Activated naive CD8-positive, alpha-beta T cell treated with anti-CD3 and anti-CD28 coated beads, Interleukin-2, amount 50 U/mL, for 24 hours (primary cell): Measurements from ENCODE around the gene SMIM27.
"Not testable (repeated sequence)": the region's sequence is repeated elsewhere in the genome, so short reads cannot be mapped to it uniquely, and the experiment has no call there.

Experiments used
- ATAC-seq: fragments of 150-1000 bp; cut with Tn5 transposase; one replicate; pipeline ENCODE4 v1.10.0; 2021
- DNase-seq: peaks from one replicate; pipeline ENCODE4 v3.0.0; 2021
- H3K27ac Mint-ChIP-seq: one replicate; pipeline ENCODE4 v1.8.0; 2021; ENCODE audit warnings: mild to moderate bottlenecking, mixed read lengths
- H3K27me3 Mint-ChIP-seq: one replicate; pipeline ENCODE4 v1.8.0; 2021; ENCODE audit warnings: mixed read lengths
- H3K36me3 Mint-ChIP-seq: one replicate; pipeline ENCODE4 v1.8.0; 2021; ENCODE audit warnings: low read depth, mixed read lengths
- H3K4me1 Mint-ChIP-seq: one replicate; pipeline ENCODE4 v1.8.0; 2021; ENCODE audit warnings: mixed read lengths
- H3K4me3 Mint-ChIP-seq: one replicate; pipeline ENCODE4 v1.8.0; 2021; ENCODE audit warnings: mild to moderate bottlenecking, moderate library complexity, mixed read lengths
- H3K9me3 Mint-ChIP-seq: one replicate; pipeline ENCODE4 v1.8.0; 2021; ENCODE audit warnings: mixed read lengths

Gene SMIM27

DNA sequence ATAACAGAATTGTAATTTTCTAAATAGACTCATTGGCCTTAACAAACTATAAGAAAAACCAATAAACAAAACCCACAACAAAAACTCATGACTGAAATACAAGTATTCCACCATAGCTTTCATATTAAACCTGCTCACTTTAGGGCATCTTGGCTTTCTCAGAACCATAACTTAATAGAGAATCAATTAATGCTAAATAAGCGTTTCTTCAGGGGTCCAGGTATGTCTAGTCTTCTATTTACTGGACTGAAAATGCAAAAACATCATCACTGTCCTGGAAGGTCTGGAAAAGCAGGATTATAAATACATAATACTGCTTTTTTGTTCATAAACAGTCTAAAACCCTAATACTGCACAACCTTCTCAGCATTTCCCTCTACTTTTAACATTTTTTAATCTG lies 6.2 kb upstream of the SMIM27 start:
- Mint-ChIP-seq H3K27me3 (no peaks in the 10 kb centered on the region), H3K4me3 (no peak overlapping the region), H3K9me3 (no peaks in the 10 kb centered on the region), H3K4me1 (peaks cover 21% of the 10 kb centered on the region), H3K27ac (no peak overlapping the region), H3K36me3 (peaks cover 43% of the 10 kb centered on the region)
- no peak for ATAC-seq
- DNase-seq: no peak

DNA sequence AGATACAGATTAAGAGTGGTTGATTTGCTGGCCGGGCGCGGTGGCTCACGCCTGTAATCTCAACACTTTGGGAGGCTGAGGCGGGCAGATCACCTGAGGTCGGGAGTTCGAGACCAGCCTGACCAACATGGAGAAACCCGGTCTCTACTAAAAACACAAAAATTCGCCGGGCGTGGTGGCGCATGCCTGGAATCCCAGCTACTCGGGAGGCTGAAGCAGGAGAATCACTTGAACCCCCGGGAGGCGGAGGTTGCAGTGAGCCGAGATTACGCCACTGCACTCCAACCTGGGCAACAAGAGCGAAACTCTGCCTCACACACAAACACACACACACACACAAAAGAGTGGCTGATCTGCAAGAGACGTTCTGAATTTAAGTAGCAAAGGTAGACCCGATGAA lies 3.9 kb upstream of the SMIM27 start:
- not testable (repeated sequence) for DNase-seq, H3K9me3 Mint-ChIP-seq, H3K4me3 Mint-ChIP-seq, ATAC-seq, H3K27me3 Mint-ChIP-seq, H3K27ac Mint-ChIP-seq
- peaks cover 31% of the 10 kb centered on the region for H3K4me1 Mint-ChIP-seq
- peaks cover 32% of the 10 kb centered on the region for H3K36me3 Mint-ChIP-seq

DNA sequence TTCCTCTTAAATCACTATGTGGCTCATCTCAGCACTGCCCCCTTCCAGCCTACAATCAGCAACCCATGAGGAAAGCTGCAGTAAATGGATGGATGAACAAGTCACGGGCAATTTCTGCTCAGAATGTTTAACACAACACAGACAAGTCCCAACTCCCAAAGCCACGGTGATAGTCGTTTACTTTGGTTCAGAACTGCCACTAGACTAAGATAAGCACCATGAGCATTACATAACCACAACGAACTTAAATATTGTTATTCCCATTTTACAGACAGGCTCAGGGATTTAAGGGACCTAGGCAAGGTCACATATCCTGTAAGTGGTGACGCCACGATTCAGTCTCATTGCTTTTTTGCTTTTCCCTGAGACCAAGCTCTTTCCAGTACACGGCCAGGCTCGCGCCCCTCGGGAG lies 2.0 kb upstream of the SMIM27 start:
- H3K36me3 Mint-ChIP-seq: peaks cover 25% of the 10 kb centered on the region
- H3K27me3 Mint-ChIP-seq: no peaks in the 10 kb centered on the region
- peak overlapping the region; percentile 99 for H3K4me3 Mint-ChIP-seq
- peak overlapping the region; percentile 53 for H3K27ac Mint-ChIP-seq
- no peaks in the 10 kb centered on the region for H3K9me3 Mint-ChIP-seq
- H3K4me1 Mint-ChIP-seq: peaks cover 41% of the 10 kb centered on the region
- ATAC-seq (no peak), DNase-seq (no peak)

DNA sequence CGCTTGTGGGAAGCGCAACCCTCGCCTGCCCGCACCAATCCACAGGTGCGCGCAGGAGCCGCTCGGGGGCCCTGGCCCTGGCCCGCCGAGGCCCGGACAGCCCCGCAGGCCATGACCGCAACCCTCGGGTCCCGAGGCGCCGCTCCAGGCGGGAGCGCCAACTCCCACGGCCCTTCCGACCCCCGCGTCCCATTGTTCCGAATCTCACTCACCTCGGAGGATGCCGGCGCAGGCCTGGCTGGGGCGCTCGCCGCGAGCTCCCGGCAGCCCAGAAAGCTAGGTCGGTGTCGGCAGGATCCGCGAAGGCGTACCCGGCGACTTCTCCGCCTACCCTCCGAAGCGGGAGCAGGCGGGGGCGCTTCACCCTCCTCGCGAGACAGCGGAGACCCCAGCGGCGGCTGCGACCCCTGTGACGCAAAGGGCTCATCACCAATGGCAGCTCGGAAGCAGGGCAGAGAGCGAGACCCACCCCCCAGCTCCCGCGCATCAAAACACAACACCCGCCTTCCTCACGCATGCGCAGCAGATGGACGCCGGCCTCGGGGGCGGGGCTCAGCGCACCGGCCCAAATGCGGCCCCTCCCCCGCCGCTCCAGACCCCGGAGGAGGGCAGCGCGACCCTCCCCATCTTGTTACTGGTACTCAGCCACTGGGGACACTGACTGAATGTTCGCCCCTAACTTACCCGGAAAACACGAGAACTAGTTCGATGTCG lies 1.4 kb upstream of the SMIM27 start:
- Mint-ChIP-seq H3K27ac (peak overlapping the region; percentile 99), H3K27me3 (no peaks in the 10 kb centered on the region), H3K4me1 (peaks cover 41% of the 10 kb centered on the region)

DNA sequence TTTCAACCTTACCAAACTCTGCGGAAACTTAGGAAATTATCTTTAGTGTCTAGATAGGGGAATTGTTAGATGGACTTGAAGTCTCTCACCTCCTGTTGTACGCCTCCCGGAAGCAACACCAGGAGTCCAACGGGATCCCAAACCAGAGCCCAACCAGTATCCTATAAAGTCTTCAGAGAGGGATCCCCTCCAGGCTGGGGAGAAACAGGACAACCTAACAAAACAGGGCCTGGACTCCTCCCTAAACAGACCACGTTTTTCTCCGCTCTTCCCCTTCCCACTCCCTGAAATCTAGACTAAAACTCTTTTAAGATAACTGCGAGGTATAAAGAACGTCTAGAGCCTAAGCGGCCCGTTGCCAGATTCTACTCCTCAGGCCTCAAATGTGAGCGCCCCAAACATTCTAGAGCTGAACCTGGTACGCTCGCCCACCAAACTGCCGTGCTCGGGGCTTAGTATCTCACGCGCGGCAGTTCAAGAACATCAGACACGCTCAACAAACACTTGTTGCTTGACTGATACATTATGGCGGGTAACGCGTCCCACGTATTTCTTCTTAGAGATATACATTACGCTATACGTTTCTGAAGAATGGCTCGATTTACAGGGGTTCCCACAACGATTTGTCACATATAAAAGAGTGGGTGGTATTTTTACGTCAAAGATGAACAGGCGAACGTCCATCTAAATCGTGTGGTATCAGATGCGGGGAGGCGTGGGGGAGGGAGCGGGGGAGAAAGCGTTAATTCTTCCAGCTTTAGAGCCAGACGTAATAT lies 663 bp upstream of the SMIM27 start:
- Mint-ChIP-seq H3K36me3 (peaks cover 28% of the 10 kb centered on the region), H3K27me3 (no peaks in the 10 kb centered on the region), H3K9me3 (no peaks in the 10 kb centered on the region), H3K4me3 (peak overlapping the region; percentile 99), H3K27ac (peak overlapping the region; percentile 99), H3K4me1 (peaks cover 41% of the 10 kb centered on the region)
- DNase-seq (peak; percentile 50), ATAC-seq (peak; percentile 51)

More for the DNA sequence above, 1.4 kb upstream of the SMIM27 start:
- ATAC-seq (peak; percentile 67), DNase-seq (peak; percentile 93)
- Mint-ChIP-seq H3K4me3 (peak overlapping the region; percentile 99), H3K36me3 (peaks cover 25% of the 10 kb centered on the region), H3K9me3 (no peaks in the 10 kb centered on the region)

DNA sequence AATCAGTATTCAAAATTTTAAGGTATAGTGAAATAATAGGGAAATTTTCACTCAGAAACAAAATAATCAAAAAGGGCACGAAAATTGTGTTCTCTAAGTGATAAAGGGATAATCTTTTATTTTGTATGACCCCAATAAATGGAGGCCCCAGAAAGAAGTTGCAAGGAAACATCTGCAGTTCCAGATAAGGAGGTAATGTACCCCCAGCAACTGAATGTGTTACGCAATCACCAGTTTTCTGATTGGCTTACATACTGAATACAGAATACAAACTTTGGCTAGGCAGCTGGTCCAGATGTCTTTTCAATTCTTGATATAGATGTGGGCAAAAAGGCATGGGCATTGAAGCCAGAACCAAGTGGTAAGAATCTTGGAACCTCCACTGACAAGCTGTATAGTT lies 2.0 kb downstream of the SMIM27 start:
- Mint-ChIP-seq H3K9me3 (no peaks in the 10 kb centered on the region), H3K4me1 (peaks cover 35% of the 10 kb centered on the region), H3K27me3 (no peaks in the 10 kb centered on the region), H3K4me3 (no peak overlapping the region), H3K27ac (peak overlapping the region; percentile 31), H3K36me3 (peaks cover 30% of the 10 kb centered on the region)
- ATAC-seq (no peak), DNase-seq (no peak)

DNA sequence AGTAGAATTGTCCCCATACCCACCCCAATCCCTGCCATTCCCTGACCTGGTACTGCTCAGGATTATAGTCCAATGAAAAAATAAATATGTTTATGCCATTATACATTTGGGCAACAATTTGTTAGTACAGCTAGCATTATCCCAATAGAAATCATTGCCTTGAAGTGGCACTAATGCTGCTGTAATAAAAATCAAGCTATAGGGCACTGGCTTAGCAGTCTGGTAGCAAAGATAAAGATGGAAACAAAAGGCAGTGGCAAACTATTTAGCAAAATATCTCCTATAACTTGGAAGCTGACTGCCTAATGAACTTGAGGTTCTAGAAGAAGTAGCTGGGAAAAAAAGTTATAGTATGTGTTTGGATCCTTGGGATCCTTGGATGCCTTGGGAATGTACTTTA lies 2.5 kb downstream of the SMIM27 start:
- no peak overlapping the region for H3K4me3 Mint-ChIP-seq

DNA sequence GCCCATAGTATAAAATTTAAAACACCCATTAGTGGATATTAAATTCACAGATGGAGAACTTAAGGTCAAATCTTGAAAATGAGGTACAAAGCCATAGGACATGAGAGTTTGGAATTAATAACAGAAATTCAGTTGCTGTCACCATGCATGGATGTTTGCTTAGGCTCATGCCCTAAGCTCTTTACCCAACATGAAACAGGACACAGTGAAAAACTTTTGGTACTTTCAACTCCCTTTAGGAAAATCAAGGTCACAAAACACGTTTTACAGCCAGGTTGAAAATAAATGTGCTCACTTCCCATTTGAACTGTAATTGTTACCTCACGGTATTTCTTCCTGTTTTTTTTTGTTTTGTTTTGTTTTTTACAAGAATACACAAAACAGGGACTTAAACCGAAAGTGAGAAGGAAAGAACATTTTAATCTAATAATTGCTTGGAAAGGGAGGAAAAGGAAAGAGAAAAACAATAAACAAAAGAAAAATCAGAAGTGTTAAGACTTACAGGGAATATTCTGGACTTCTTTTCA lies 6.3 kb downstream of the SMIM27 start:
- Mint-ChIP-seq H3K27me3 (no peaks in the 10 kb centered on the region), H3K27ac (peak overlapping the region; percentile 34), H3K36me3 (peaks cover 18% of the 10 kb centered on the region), H3K4me3 (no peak overlapping the region), H3K9me3 (no peaks in the 10 kb centered on the region), H3K4me1 (peaks cover 20% of the 10 kb centered on the region)
- no peak for ATAC-seq
- no peak for DNase-seq

More for the DNA sequence above, 2.5 kb downstream of the SMIM27 start:
- peaks cover 35% of the 10 kb centered on the region for H3K4me1 Mint-ChIP-seq
- DNase-seq (no peak), ATAC-seq (no peak)
- peak overlapping the region; percentile 1 for H3K27ac Mint-ChIP-seq
- H3K27me3 Mint-ChIP-seq: no peaks in the 10 kb centered on the region
- H3K36me3 Mint-ChIP-seq: peaks cover 27% of the 10 kb centered on the region
- no peaks in the 10 kb centered on the region for H3K9me3 Mint-ChIP-seq

DNA sequence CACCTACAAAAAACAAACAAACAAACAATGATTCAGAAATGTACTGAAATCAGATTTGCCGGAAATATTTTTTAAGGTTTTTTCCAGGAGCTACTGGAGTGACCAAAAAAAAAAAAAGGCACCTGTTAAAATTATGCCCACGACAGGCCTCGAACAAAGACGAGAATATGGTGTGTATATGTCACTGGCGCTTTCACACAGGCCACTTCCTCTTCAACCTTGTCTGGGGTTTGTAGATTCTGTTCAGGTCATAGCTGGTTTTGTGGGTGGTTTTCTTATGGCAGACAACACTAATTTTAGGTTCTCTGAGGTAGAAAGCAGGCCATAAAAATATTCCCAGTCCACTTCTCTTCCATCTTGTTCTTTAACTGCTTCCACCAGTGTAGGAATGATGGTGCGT lies 13.8 kb downstream of the SMIM27 start:
- Mint-ChIP-seq H3K4me3 (no peak overlapping the region), H3K9me3 (no peaks in the 10 kb centered on the region), H3K27me3 (no peaks in the 10 kb centered on the region), H3K36me3 (peaks cover 38% of the 10 kb centered on the region), H3K27ac (peak overlapping the region; percentile 29), H3K4me1 (peaks cover 15% of the 10 kb centered on the region)
- DNase-seq (no peak), ATAC-seq (no peak)

DNA sequence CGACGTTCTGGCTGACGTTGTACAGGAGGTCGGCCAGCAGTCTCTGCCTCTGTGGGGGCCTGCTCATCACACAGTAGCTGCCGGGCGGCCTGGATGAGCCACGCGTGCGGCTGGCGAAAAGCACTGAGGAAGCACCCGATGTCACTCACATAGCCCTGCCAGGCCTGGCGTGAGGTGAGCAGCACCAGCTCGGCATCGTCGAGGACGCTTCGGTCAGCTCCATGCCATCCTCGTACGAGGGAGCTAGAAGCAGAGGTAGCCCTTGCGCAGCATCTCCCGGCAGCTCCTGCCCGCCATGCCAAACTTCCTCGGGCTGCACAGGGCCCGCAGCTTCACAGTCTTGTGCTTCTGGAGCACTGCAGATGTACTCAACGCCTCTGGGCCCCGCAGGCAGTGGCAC lies 14.6 kb downstream of the SMIM27 start:
- DNase-seq (no peak), ATAC-seq (no peak)
- H3K36me3 Mint-ChIP-seq: peaks cover 35% of the 10 kb centered on the region
- H3K4me3 Mint-ChIP-seq: no peak overlapping the region
- H3K27ac Mint-ChIP-seq: no peak overlapping the region
- H3K4me1 Mint-ChIP-seq: peaks cover 18% of the 10 kb centered on the region
- no peaks in the 10 kb centered on the region for H3K9me3 Mint-ChIP-seq
- no peaks in the 10 kb centered on the region for H3K27me3 Mint-ChIP-seq

DNA sequence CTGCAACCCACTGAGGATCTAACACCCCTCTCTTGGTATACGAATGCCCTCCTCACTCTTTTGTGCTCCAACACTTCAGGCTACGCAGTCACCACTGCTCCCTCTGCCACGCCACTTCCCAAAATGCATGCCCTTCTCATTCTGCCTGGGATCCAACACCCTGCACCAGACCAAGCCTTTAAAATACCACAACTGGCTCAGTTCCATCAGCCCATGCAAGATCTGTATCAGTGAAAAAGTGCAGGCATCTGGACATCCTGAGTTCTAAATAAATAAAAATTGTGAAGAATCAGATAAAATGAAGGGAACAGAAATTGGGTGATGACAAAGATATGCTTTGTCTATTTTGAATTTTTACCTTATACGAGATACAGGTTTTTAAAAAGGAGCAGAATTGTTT lies 18.1 kb downstream of the SMIM27 start:
- DNase-seq: no peak
- Mint-ChIP-seq H3K27ac (no peak overlapping the region), H3K4me3 (no peak overlapping the region), H3K4me1 (peaks cover 34% of the 10 kb centered on the region), H3K27me3 (no peaks in the 10 kb centered on the region), H3K9me3 (no peaks in the 10 kb centered on the region), H3K36me3 (peaks cover 29% of the 10 kb centered on the region)
- ATAC-seq: no peak

DNA sequence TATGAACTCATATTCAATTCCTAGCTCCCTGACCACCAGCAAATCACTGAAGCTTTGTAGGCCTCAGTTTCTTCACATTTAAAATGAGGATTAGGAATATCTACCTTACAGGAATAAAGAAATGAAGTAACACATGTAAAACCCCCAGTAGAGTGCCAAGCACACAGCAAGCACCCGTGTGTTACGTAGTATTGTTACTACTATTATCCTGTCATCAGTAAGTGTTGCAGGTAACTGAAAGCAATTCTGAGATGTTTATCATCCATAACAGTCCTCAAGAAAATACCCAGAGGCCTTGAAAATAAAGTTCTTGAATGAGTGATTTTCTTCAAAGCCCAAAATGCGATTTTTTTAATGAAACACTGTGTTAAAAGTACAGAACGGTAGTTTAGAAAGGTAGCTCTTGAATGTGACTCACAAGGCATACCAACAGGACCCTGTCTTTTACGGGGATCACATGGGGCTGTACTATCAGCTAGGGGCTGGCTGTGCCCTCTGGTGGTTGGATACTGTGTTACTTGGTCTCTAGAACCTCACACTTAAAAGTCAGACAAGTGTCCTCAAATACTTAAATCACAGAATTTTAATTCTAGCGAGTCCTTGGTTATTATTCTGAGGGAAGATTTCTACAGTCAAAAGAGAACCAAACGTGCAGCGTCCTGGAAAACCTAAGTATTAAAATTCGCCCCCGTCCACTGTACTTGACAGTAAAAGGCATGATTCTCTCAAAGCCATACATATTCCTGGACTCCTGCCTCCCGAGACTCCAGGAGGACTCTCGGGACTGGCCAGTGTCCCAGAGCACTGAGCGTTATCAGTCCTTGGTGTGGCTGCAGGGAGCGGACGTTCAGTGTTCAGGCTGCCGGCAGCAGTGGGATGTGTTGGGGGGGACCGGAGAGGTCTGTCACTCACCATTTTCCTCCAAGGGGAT lies 20.1 kb downstream of the SMIM27 start:
- Mint-ChIP-seq H3K36me3 (peaks cover 17% of the 10 kb centered on the region), H3K9me3 (no peaks in the 10 kb centered on the region), H3K4me3 (peak overlapping the region; percentile 99), H3K27me3 (no peaks in the 10 kb centered on the region), H3K27ac (peak overlapping the region; percentile 97), H3K4me1 (peaks cover 30% of the 10 kb centered on the region)
- ATAC-seq (peak; percentile 95), DNase-seq (peak; percentile 69)

DNA sequence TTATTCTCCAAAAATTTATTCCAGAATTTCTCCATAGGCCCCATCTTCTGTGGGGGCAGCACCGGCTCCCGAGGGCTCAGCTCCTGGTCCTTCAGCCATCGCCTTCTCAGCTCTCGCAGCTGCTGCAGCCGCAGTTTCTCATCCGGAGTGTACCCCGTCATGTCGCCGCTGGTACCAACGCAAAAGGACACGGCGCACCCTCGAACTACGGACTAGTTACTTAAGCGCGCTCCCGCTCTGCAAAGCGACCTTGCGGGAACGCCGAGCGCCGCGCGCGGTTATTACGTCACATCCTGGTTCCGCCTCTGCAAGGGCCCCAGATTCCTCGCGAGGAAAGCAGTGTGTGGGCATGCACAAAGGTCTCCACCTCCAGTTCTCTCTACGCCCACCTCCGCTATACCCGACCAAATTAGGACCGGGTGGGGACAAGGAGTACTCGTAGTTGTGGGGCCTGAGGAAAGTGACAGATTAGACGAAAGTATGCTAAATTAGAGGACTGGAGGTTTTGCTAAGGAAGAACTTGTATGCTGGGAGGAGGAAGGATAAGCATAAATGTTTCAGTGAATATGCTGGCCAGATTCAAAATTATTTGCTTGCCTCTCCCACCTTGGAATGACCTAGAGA lies 20.9 kb downstream of the SMIM27 start, which contains the start of gene NDUFB6:
Gene NDUFB6, minus strand, starts transcription at position 260 of the 624 bp plus-strand sequence. Its CDS starts 99 bp downstream, at position 161.
- peak; percentile 84 for ATAC-seq
- Mint-ChIP-seq H3K27me3 (no peaks in the 10 kb centered on the region), H3K9me3 (no peaks in the 10 kb centered on the region), H3K27ac (peak within 1 kb of the TSS; percentile 97), H3K4me3 (peak within 1 kb of the TSS; percentile 99), H3K4me1 (peaks cover 30% of the 10 kb centered on the region), H3K36me3 (peaks cover 13% of the 10 kb centered on the region)
- DNase-seq: peak; percentile 97

DNA sequence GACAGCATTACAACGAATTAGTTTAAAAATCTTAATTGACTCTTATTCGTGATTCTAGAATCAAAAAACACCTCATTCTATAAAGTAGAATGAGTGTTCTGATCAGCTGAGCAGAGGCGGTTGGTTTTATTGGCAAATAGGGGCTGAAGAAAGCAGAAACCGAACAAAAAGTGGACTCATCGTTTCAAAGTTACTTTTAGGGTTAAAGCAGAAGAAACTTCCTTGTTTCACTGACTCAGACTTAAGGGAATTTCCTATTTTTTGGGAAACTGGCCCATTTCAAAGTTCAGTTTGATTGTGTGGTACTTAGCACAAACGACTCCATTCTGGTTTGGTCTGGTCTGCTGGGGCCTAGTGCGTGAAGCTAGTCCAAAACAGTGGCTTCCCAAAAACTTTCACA lies 21.7 kb downstream of the SMIM27 start:
- no peak overlapping the region for H3K4me3 Mint-ChIP-seq
- H3K27ac Mint-ChIP-seq: peak overlapping the region; percentile 97
- H3K36me3 Mint-ChIP-seq: peaks cover 9% of the 10 kb centered on the region

More for the DNA sequence above, 21.7 kb downstream of the SMIM27 start:
- ATAC-seq (no peak), DNase-seq (no peak)
- no peaks in the 10 kb centered on the region for H3K27me3 Mint-ChIP-seq
- H3K9me3 Mint-ChIP-seq: no peaks in the 10 kb centered on the region
- H3K4me1 Mint-ChIP-seq: peaks cover 30% of the 10 kb centered on the region
